HG03060 (cell line): Measurements from ENCODE around the gene AURKAIP1.
"Not testable (repeated sequence)": the region's sequence is repeated elsewhere in the genome, so short reads cannot be mapped to it uniquely, and the experiment has no call there.

Experiments used
- ATAC-seq: cut with Tn5 transposase; IDR thresholded peaks from one replicate; pipeline ENCODE4 v1.9.1; 2021; ENCODE audit warnings: low read depth, moderate number of reproducible peaks; ENCODE audit not compliant: unreplicated experiment

The AURKAIP1 gene

GRCh38 chr1:1374929-1375662 lies at the start of gene AURKAIP1:
TSS of gene AURKAIP1 (minus strand) at chr1:1375207. CDS start at chr1:1374756, 451 bp downstream.
- peak; percentile 94 for ATAC-seq

- ATAC-seq: no peak
Observed at GRCh38 chr1:1424707-1425106, 49.7 kb upstream of the AURKAIP1 start.

DNA sequence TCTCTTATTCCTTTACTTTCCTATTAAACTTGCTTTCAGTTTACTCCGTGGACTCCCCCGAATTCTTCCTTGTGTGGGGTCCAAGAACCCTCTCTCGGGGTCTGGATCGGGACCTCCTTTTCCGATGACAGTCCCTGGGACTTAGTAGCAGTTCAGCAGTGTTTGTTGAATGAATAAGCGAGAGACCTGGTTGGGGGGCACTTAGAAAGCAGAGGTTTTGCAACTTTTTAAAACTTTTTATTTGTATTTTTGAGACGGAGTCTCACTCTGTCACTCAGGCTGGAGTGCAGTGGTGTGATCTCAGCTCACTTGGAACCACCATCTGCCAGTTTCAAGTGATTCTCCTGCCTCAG lies 48.2 kb upstream of the AURKAIP1 start:
- ATAC-seq: no peak

GRCh38 chr1:1422465-1423244 lies 47.6 kb upstream of the AURKAIP1 start:
- no peak for ATAC-seq

GRCh38 chr1:1421907-1422464 lies 47.0 kb upstream of the AURKAIP1 start:
- no peak for ATAC-seq

DNA sequence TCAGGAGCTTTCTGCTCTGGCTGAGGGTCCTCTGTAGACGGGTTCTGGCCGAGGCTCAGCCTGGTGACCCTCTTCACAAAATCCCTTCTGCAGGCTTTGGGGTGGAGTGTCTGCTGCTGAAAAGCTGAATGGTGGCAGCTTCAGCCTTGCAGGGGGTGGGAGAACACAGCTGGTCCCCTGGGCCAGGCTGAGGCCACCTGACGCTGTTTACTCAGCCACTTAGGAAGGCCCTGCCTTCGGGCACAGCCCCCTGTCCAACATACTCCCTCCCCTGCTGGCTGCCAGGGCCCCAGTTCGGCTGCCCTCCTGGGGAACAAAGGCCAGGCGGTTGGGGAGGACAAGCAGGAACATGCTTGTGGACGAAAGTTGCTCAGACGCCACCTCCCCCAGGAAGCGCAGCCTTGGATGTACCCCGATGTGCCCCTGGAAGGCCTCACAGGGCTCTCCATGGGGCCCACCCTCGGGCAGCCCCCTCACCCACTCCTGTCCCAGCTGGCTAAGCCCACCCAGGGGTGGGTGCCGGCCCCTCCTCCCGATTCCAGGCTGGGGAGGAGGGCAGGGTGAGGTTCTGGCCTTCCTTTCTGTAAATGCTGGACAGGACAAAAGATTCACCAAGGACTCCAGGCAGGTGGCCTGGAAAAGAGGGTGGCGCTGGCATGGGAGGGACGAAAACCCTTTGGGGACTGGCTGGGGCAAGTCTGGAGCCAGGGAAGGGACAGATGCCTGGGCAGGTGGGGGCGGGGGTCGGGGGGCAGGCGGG lies 46.3 kb upstream of the AURKAIP1 start, which contains the start of gene ANKRD65:
Gene ANKRD65, minus strand, starts transcription at position 130 of the 760 bp plus-strand sequence. CDS start 271 bp downstream, outside the sequence.
- ATAC-seq: no peak

DNA sequence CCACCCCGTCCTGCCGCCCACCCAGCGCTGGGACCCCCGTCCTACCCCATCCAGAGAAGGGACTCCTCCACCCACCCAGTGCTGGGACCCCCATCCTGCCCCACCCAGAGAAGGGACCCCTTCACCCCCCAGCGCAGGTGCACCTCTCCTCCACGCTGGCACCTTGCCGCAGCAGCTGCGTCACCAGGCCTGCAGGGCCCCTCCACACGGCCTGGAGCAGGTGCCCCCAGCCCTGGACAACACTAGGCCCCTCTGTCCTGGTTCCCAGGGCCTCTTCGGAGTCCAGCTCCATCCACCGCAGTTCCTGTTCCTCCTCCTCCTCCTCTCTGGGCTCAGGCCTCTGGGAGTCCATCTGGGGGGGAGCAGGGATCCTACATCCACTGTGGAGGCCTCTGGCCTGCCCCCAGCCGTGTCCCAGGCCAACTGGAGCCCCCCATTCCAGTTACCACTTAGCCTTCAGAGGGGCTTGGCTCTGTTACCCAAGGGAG lies 45.7 kb upstream of the AURKAIP1 start:
- ATAC-seq: no peak

GRCh38 chr1:1419813-1420653 lies 45.0 kb upstream of the AURKAIP1 start:
- no peak for ATAC-seq

GRCh38 chr1:1419363-1419812 lies 44.4 kb upstream of the AURKAIP1 start:
- no peak for ATAC-seq

DNA sequence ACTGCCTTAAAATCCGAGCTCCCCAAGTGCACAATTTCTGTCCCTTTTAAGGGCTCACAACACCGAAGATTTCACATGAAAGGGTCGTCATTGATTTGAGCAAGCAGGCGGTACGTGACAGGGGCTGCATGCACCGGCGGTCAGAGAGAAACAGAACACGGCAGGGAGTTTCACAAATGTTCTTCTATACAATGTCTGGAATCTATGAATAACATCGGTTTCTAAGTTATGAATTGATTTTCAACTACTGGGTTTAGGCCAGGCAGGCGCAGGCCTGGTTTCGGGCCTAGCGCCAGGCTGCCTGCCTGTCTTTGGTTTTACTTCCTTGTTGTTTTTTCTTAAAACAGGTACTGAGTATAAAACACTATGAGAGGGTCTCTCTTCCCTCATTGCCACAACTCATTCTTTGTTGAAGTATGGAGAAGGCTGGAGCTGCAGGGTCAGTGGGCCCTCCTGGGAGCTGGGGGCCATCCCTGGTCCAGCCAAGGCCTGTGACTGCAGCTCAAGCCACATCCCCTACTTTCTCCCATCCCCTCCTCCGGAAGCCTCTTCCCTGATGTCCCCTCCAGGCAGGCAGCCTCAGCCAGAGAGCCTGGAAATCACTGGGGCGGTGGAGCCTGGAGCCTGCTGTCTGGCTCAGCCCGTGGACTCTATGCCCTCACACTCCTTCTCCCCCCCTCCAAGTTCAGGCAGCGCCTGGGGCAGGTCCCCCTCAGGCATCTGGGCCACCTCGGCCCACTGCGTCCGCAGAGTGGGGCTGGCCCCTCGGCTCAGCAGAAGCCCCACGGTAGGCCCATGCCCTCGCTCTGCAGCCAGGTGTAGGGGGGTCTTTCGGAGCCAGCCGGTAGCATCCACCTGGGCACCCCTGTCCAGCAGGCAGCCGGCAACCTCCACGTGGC lies 43.7 kb upstream of the AURKAIP1 start:
- no peak for ATAC-seq

GRCh38 chr1:1417825-1418463 lies 42.9 kb upstream of the AURKAIP1 start:
- not testable (repeated sequence) for ATAC-seq

GRCh38 chr1:1417396-1417795 lies 42.4 kb upstream of the AURKAIP1 start:
- not testable (repeated sequence) for ATAC-seq

- ATAC-seq: no peak
Observed at GRCh38 chr1:1415751-1416150, 40.7 kb upstream of the AURKAIP1 start.

DNA sequence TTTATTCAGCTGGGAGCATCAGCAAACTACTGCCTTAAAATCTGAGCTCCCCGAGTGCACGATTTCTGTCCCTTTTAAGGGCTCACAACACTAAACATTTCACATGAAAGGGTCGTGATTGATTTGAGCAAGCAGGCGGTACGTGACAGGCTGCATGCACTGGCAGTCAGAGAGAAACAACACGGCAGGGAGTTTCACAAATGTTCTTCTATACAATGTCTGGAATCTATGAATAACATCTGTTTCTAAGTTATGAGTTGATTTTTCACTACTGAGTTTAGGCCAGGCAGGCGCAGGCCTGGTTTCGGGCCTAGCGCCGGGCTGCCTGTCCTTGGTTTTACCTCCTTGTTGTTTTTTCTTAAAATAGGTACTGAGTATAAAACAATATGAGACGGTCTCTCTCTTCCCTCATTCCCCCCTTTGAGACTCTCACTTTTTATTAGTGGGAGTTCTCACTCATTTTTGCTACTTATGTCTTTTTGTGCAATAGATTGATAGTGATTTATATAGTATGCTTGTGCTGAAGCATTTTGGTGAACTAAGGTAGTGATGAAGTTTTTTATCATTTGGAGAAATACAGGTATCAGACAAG lies 37.4 kb upstream of the AURKAIP1 start:
- not testable (repeated sequence) for ATAC-seq

GRCh38 chr1:1411626-1412025 lies 36.6 kb upstream of the AURKAIP1 start:
- ATAC-seq: no peak

DNA sequence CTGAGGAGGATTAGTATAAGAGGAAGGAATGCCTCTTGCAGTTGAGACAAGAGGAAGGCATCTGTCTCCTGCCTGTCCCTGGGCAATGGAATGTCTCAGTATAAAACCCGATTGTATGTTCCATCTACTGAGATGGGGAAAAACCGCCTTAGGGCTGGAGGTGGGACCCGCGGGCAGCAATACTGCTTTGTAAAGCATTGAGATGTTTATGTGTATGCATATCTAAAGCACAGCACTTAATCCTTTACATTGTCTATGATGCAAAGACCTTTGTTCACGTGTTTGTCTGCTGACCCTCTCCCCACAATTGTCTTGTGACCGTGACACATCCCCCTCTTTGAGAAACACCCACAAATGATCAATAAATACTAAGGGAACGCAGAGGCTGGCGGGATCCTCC lies 35.2 kb upstream of the AURKAIP1 start:
- not testable (repeated sequence) for ATAC-seq

DNA sequence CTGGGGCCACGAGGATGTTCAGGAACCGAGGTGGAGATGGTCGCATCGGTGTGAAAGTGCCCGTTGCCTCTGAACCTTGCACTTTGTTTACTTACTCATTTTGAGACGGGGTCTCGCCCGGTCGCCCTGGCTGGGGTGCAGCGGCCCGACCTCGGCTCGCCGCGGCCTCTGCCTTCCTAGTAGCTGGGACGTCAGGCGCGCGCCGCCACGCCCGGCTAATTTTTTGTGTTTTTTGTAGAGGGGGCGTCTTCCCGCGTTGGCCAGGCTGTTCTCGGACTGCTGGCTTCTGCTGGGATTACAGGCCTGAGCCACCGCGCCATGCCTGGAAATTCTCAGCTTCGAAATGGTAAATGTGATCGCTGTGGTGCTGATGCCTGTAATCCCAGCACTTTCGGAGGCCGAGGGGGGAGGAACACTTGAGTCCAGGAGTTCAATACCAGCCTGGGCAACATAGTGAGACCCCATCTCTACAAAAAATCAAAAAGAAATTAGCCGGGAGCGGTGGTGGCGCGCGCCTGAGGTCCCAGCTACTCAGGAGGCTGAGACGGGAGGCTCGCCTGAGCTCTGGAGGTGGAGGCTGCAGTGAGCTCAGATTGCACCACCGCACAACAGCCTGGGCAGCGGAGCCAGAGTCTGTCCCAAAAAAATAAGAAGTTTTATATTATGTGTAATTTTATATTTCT lies 32.8 kb upstream of the AURKAIP1 start:
- peak; percentile 6 for ATAC-seq
